MCF 10A (cell line): ENCODE results near the gene ANAPC5. TPM values are rescaled to one million over a fixed set of nuclear protein-coding genes. Genes with fewer than 3 reads are reported as not detected.
"Not testable (repeated sequence)": the region's sequence is repeated elsewhere in the genome, so short reads cannot be mapped to it uniquely, and the experiment has no call there.

Experiments
- BruUV-seq: library from RNA; stranded (reverse); fragments of 400-500 nt; replicated peaks from 2 replicates; lab custom pipeline; 2021; lab: Mats Ljungman, UMichigan
- CTCF ChIA-PET: fragments of 300-600 bp; sonication (Branson Sonifier 250); formaldehyde crosslinking; extraction: SDS; loops from one replicate; lab custom pipeline; 2021; ENCODE audit warnings: antibody characterized with exemption, inconsistent platforms; lab: Yijun Ruan, JAX
- POLR2A ChIA-PET: fragments of 300-600, 350-650 bp; sonication (Branson Sonifier 250); formaldehyde crosslinking; extraction: SDS; loops from one replicate; lab custom pipeline; 2020; ENCODE audit warnings: antibody characterized with exemption, inconsistent platforms; lab: Yijun Ruan, JAX
- DNase-seq: peaks from one replicate; pipeline ENCODE4 v3.0.0-alpha.2; 2018; ENCODE audit not compliant: unreplicated experiment
- H3K27ac Mint-ChIP-seq: one replicate; pipeline ENCODE4 v1.8.0; 2022; ENCODE audit warnings: mild to moderate bottlenecking, low read depth, mixed read lengths; ENCODE audit not compliant: unreplicated experiment
- H3K27me3 Mint-ChIP-seq: one replicate; pipeline ENCODE4 v1.8.0; 2022; ENCODE audit warnings: mixed read lengths; ENCODE audit not compliant: insufficient read depth, unreplicated experiment
- H3K36me3 Mint-ChIP-seq: one replicate; pipeline ENCODE4 v1.8.0; 2022; ENCODE audit warnings: mild to moderate bottlenecking, moderate library complexity, mixed read lengths; ENCODE audit not compliant: insufficient read depth, unreplicated experiment
- H3K4me1 Mint-ChIP-seq: one replicate; pipeline ENCODE4 v1.8.0; 2022; ENCODE audit warnings: mixed read lengths; ENCODE audit not compliant: insufficient read depth, unreplicated experiment
- H3K4me3 Mint-ChIP-seq: one replicate; pipeline ENCODE4 v1.8.0; 2022; ENCODE audit warnings: mild to moderate bottlenecking, moderate library complexity, mixed read lengths; ENCODE audit not compliant: unreplicated experiment
- H3K9me3 Mint-ChIP-seq: one replicate; pipeline ENCODE4 v1.8.0; 2022; ENCODE audit warnings: mixed read lengths; ENCODE audit not compliant: unreplicated experiment
- intact Hi-C: fragments of 100-400 bp; cut with micrococcal nuclease; formaldehyde crosslinking; loops from 2 replicates; pipeline ENCODE4 v1.14.1; 2022
- total RNA-seq: library from RNA; stranded (reverse); gene quantifications from 2 replicates; pipeline ENCODE4 v1.2.3, GENCODE V29; 2022
- TF ChIP-seq, protein P1 (sequence below): fragments of 200-600 bp; IDR thresholded peaks from one replicate; pipeline ENCODE4 v1.8.0; 2022; ENCODE audit warnings: antibody characterized with exemption, mild to moderate bottlenecking; ENCODE audit not compliant: unreplicated experiment

The ANAPC5 gene
- total RNA-seq, 1 experiment from 2014 or later: 95.6 TPM

DNA sequence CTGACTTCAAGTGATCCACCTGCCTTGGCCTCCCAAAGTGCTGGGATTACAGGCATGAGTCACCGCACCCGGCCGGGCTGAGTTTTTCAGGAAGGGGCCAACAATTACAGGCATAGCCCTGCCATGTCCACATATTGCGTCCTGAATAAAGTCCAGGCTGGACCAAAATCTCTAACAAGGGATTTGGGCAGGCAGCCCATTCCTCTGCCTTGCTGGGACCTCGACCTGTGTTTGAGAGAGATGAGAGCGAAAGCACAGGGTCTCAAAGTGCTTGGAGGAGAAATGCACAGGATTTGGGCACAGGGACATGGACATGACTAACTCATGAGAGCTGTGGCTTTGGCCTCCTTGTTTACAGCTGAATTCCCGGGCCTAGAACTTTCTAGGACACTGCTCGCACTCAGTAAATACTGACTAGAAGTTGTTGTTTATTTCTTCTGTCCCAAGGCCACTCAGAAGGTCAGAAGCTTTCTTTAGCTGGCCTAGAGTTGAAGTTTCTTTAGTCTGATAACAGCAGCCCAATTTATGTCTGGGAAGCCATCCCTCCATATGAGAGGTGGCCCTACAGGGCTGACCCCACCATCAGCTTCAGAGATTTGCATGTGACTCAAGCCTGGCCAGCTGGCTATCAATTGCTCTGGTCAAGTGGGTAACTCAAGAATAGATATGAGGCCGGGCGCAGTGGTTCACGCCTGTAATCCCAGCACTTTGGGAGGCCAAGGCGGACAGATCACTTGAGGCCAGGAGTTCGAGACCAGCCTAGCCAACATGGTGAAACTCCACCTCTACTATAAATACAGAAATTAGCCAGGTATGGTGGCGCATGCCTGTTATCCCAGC, 67.4 kb downstream of the ANAPC5 start:
- ChIA-PET POLR2A (no interaction called here), CTCF (no interaction called here)
- H3K9me3 Mint-ChIP-seq: no peaks in the 10 kb centered on the region
- H3K4me3 Mint-ChIP-seq: no peak overlapping the region
- no peak for DNase-seq
- peaks cover 18% of the 10 kb centered on the region for H3K36me3 Mint-ChIP-seq
- H3K4me1 Mint-ChIP-seq: no peaks in the 10 kb centered on the region
- BruUV-seq: no TSS peak
- intact Hi-C loops: no loop called here
- no peaks in the 10 kb centered on the region for H3K27me3 Mint-ChIP-seq
- TF ChIP-seq, protein P1, sequence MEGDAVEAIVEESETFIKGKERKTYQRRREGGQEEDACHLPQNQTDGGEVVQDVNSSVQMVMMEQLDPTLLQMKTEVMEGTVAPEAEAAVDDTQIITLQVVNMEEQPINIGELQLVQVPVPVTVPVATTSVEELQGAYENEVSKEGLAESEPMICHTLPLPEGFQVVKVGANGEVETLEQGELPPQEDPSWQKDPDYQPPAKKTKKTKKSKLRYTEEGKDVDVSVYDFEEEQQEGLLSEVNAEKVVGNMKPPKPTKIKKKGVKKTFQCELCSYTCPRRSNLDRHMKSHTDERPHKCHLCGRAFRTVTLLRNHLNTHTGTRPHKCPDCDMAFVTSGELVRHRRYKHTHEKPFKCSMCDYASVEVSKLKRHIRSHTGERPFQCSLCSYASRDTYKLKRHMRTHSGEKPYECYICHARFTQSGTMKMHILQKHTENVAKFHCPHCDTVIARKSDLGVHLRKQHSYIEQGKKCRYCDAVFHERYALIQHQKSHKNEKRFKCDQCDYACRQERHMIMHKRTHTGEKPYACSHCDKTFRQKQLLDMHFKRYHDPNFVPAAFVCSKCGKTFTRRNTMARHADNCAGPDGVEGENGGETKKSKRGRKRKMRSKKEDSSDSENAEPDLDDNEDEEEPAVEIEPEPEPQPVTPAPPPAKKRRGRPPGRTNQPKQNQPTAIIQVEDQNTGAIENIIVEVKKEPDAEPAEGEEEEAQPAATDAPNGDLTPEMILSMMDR: no peak
- no peak overlapping the region for H3K27ac Mint-ChIP-seq

DNA sequence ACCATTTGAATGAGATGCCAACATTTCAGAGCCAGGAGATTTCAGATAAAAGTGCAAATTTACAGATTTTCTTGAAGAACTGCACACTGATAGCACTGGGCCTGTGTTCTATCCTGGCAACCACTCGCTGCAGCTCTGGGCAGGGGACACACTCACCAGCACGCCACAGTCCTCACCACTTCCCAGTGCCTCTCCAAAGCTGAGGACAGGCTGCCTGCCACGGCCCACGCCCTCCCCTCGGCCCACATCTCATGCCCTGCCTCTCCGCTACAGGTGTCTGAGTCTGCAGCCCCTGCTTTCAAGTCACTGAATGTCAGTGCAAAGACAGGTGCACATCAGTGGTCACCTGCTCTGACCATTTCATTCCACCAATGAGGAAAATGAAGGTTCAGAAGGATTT, 68.4 kb downstream of the ANAPC5 start:
- Mint-ChIP-seq H3K4me1 (no peaks in the 10 kb centered on the region), H3K4me3 (no peak overlapping the region), H3K27me3 (no peaks in the 10 kb centered on the region), H3K9me3 (no peaks in the 10 kb centered on the region), H3K27ac (no peak overlapping the region), H3K36me3 (peaks cover 18% of the 10 kb centered on the region)
- intact Hi-C loops: no loop called here
- TF ChIP-seq, protein P1: no peak
- DNase-seq: no peak
- ChIA-PET CTCF (no interaction called here), POLR2A (no interaction called here)
- BruUV-seq: no TSS peak

DNA sequence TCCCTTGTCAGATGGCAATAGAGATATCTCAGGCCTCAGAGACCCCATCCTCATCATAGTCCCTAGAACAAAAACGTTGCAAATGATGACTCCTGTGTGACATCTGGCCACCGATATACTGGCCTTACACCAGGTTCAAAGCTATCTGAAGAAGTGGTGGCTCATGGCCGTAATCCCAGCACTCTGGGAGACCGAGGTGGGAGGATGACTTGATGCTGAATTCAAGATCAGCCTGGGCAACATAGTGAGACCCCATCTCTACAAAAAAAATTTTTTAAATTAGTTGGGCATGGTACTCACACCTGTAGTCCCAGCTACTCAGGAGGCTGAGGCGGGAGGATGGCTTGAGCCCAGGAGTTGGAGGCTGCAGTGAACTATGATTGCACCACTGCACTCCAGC, 68.8 kb downstream of the ANAPC5 start:
- CTCF ChIA-PET: no interaction called here

DNA sequence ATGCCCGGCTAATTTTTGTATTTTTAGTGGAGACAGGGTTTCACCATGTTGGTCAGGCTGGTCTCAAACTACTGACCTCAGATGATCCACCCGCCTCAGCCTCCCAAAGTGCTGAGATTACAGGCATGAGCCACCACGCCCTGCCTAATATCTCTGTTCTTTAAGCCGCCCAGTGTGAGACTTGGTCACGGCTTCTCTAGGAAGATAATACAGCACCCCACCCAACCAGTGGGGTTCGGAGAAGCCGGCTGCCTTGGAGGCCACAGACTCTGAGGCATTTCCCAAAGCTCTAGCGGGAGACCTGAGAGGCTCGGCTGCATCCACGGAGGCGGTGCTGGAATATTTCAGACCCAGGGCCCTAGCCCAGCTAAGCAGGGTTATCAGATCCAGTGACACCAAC, 69.3 kb downstream of the ANAPC5 start:
- POLR2A ChIA-PET, BruUV-seq, H3K9me3 Mint-ChIP-seq, H3K4me3 Mint-ChIP-seq, H3K27ac Mint-ChIP-seq, H3K4me1 Mint-ChIP-seq, H3K27me3 Mint-ChIP-seq, DNase-seq, CTCF ChIA-PET, intact Hi-C loops: not testable (repeated sequence)
- peaks cover 18% of the 10 kb centered on the region for H3K36me3 Mint-ChIP-seq

More for the DNA sequence above, 68.8 kb downstream of the ANAPC5 start:
- Mint-ChIP-seq H3K27ac (no peak overlapping the region), H3K4me1 (no peaks in the 10 kb centered on the region), H3K9me3 (no peaks in the 10 kb centered on the region), H3K4me3 (no peak overlapping the region), H3K36me3 (peaks cover 18% of the 10 kb centered on the region), H3K27me3 (no peaks in the 10 kb centered on the region)
- TF ChIP-seq, protein P1: no peak
- BruUV-seq: no TSS peak
- no peak for DNase-seq
- intact Hi-C loops: no loop called here
- POLR2A ChIA-PET: no interaction called here
